ENCODE measurements around the gene OGA. TPM values are rescaled to one million over a fixed set of nuclear protein-coding genes. Genes with fewer than 3 reads are reported as not detected.

Gene OGA
- total RNA-seq, 1 donor from 2014 or later: 48.4 TPM

DNA sequence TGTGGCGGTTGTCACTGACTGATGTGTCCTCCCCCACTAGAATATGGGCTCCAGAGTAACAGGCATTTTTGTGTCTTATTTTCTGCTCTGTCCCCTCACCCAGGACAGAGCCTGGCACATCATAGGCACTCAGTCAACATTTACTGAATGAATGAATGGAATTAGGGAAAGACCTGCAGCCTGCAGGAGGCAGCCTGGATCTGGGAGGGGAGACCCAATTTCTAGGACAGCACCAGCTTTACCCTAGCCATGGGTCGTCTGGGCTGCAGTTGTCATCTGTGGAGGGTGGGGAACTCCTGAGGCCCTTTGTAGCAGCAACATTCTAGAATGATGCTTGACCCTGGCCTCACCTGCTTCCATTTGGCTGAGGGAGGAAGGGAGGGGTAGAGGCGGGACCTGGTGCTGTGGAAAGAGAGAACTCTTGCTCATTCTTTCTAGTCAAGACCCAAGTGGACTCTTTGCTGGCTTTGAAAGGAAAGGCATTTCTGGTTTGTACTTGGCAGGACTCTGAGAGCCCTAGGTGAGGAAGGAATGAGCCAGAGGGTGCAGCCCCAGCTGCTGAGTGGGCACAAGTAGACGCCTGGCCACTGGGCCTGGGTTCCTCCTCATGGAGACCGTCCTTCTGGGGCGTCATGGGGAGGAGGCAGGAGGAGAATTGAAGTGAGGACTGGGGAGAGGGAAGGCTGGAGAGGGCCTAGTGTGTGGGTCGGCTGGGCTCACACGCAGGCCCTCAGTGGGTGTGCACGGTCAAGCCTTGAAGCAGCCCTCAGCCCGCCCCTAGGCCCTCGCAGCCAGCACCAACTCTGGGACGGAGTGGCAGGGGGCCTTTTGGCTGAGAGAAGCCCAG lies 51.3 kb downstream of the OGA start:
- TF ChIP-seq, protein P1, sequence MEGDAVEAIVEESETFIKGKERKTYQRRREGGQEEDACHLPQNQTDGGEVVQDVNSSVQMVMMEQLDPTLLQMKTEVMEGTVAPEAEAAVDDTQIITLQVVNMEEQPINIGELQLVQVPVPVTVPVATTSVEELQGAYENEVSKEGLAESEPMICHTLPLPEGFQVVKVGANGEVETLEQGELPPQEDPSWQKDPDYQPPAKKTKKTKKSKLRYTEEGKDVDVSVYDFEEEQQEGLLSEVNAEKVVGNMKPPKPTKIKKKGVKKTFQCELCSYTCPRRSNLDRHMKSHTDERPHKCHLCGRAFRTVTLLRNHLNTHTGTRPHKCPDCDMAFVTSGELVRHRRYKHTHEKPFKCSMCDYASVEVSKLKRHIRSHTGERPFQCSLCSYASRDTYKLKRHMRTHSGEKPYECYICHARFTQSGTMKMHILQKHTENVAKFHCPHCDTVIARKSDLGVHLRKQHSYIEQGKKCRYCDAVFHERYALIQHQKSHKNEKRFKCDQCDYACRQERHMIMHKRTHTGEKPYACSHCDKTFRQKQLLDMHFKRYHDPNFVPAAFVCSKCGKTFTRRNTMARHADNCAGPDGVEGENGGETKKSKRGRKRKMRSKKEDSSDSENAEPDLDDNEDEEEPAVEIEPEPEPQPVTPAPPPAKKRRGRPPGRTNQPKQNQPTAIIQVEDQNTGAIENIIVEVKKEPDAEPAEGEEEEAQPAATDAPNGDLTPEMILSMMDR (conservative IDR thresholded peaks at IDR 0.05; ENCODE audit: low read depth, low read length): no peak
- H3K4me3 ChIP-seq (ENCODE audit: low read depth, low read length): no peak overlapping the region
- DNase-seq (ENCODE audit: low read depth): no peak

DNA sequence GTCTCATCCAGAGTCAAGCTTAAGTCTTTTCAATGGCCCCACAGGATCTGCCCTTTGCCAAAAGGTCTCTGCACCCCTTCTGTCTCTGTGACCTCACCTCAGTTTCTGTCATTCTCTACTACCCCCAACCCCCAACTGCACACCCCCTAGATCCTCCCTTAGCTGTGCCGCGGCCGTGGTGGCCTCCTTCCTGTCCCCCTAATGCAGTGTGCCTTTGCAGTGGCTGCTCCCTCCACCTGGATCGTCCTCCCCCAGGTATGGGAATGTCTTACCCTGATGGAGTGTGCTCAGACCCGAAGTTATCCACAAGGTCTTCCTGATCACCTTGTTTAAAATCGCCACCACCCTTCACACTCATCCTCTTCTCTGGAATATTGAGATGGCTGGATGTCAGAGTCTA lies 51.9 kb downstream of the OGA start:
- TF ChIP-seq, protein P1 (conservative IDR thresholded peaks at IDR 0.05; ENCODE audit: low read depth, low read length): no peak
- H3K4me3 ChIP-seq (ENCODE audit: low read depth, low read length): no peak overlapping the region
- no peak for DNase-seq (ENCODE audit: low read depth)

- TF ChIP-seq, protein P1 (conservative IDR thresholded peaks at IDR 0.05; ENCODE audit: low read depth, low read length): no peak
Measured at GRCh38 chr10:101763141-101763846, 55.0 kb downstream of the OGA start.

GRCh38 chr10:101762736-101763135 lies 55.5 kb downstream of the OGA start:
- TF ChIP-seq, protein P1 (conservative IDR thresholded peaks at IDR 0.05; ENCODE audit: low read depth, low read length): no peak
- no peak for DNase-seq (ENCODE audit: low read depth)
- H3K4me3 ChIP-seq (ENCODE audit: low read depth, low read length): no peak overlapping the region

More at GRCh38 chr10:101763141-101763846, 55.0 kb downstream of the OGA start:
- H3K4me3 ChIP-seq (ENCODE audit: low read depth, low read length): no peak overlapping the region
- no peak for DNase-seq (ENCODE audit: low read depth)

DNA sequence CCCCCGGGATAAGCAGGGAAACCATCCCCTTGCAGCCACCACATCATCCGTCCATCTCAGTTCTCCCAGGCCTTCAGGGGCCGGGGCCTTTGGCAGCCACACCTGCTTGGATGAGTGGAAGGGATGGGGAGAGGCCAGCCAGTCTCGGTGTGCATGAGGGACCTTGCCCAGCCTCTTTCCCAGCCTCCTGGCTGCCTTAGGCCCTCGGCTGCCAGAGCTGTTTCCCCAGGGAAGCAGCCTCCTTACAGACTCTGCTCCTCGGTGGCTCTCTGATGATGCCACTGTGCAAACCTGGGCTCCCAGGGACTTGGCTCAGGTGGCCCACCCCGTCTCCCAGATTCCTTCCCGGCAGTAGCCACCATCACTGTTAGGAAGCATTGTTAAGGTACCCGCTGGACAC lies 57.0 kb downstream of the OGA start:
- H3K4me3 ChIP-seq (ENCODE audit: low read depth, low read length): no peak overlapping the region
- DNase-seq (ENCODE audit: low read depth): no peak
- TF ChIP-seq, protein P1 (conservative IDR thresholded peaks at IDR 0.05; ENCODE audit: low read depth, low read length): no peak

DNA sequence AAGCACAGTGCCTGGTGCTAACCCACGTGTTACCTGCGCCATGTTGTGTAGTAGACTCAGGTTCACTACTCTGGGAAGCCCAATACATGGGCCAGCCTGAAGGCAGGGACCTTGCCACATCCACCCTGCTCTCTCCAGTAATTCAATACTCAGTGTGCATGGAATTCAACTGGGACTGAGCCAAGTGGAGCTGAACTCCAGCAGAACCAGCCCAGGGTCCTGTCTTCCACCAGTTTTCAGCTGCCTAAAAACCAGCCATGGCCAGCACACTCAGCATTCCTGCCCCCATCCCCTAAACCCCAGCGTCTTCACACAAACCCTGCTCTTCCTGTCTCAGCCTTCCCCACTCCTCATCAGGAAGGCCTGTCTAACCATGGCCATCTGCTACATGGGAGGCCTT lies 57.7 kb downstream of the OGA start:
- TF ChIP-seq, protein P1 (conservative IDR thresholded peaks at IDR 0.05; ENCODE audit: low read depth, low read length): no peak
- no peak for DNase-seq (ENCODE audit: low read depth)

More for the DNA sequence above, 57.7 kb downstream of the OGA start:
- no peak overlapping the region for H3K4me3 ChIP-seq (ENCODE audit: low read depth, low read length)

Measured in epithelial cell of proximal tubule (primary cell).